Astrocyte of the spinal cord (primary cell): ENCODE results near the gene KCNK3.

Source experiments
- DNase-seq: peaks from one replicate; pipeline ENCODE4 v3.0.0; 2011; ENCODE audit warnings: low read depth, low spot score
- H3K4me3 ChIP-seq: 2 replicates; pipeline ENCODE4 v1.5.1; 2011; ENCODE audit warnings: low read depth, mild to moderate bottlenecking, low read length, moderate library complexity
- CTCF ChIP-seq: IDR thresholded peaks from 2 replicates; pipeline ENCODE4 v1.5.1; 2012; ENCODE audit warnings: low read depth, mild to moderate bottlenecking, low read length, inconsistent platforms
- in situ Hi-C: cut with HindIII; loops from 2 replicates; pipeline ENCODE4 v1.10.0; 2017; ENCODE audit warnings: low sequenced_read_pairs

The KCNK3 gene

GRCh38 chr2:26722911-26723310 lies 30.4 kb downstream of the KCNK3 start:
- in situ Hi-C loops: no loop called here
- H3K4me3 ChIP-seq: no peak overlapping the region
- DNase-seq: no peak
- TF ChIP-seq CTCF: no peak

GRCh38 chr2:26723475-26723874 lies 31.0 kb downstream of the KCNK3 start:
- no peak for DNase-seq
- no peak overlapping the region for H3K4me3 ChIP-seq
- no peak for TF ChIP-seq CTCF
- in situ Hi-C loops: no loop called here

GRCh38 chr2:26723991-26724750 lies 31.6 kb downstream of the KCNK3 start:
- H3K4me3 ChIP-seq: no peak overlapping the region
- TF ChIP-seq CTCF: no peak
- in situ Hi-C loops: no loop called here
- peak; percentile 76 for DNase-seq

GRCh38 chr2:26724784-26725520 lies 32.4 kb downstream of the KCNK3 start:
- no peak overlapping the region for H3K4me3 ChIP-seq
- DNase-seq: no peak
- in situ Hi-C loops: no loop called here
- no peak for TF ChIP-seq CTCF

- in situ Hi-C loops: no loop called here
- no peak for TF ChIP-seq CTCF
- no peak for DNase-seq
- no peak overlapping the region for H3K4me3 ChIP-seq
Measured at GRCh38 chr2:26725521-26725820, 32.9 kb downstream of the KCNK3 start.

GRCh38 chr2:26726228-26726627 lies 33.7 kb downstream of the KCNK3 start:
- no peak overlapping the region for H3K4me3 ChIP-seq
- in situ Hi-C loops: no loop called here
- DNase-seq: no peak
- no peak for TF ChIP-seq CTCF
